ENCODE results near the gene TWIST1.

Gene TWIST1

GRCh38 chr7:19113002-19113350, 4.5 kb downstream of the TWIST1 start:
- DNase-seq (ENCODE audit: low read depth) = no peak

- no peak for DNase-seq (ENCODE audit: low read depth)
These were observed 5.0 kb downstream of the TWIST1 start for GRCh38 chr7:19112274-19113001.

GRCh38 chr7:19111474-19112273, 5.8 kb downstream of the TWIST1 start:
- no peak for DNase-seq (ENCODE audit: low read depth)

- DNase-seq (ENCODE audit: low read depth) = no peak
These were observed 6.7 kb downstream of the TWIST1 start for GRCh38 chr7:19110776-19111175.

- DNase-seq (ENCODE audit: low read depth) = no peak
These were observed 7.3 kb downstream of the TWIST1 start for GRCh38 chr7:19110026-19110730.

- no peak for DNase-seq (ENCODE audit: low read depth)
These were observed 8.2 kb downstream of the TWIST1 start for GRCh38 chr7:19109000-19109946.

- no peak for DNase-seq (ENCODE audit: low read depth)
These were observed 9.9 kb downstream of the TWIST1 start for GRCh38 chr7:19107356-19108146.

GRCh38 chr7:19107081-19107355, 10.4 kb downstream of the TWIST1 start:
- DNase-seq (ENCODE audit: low read depth) = no peak

- DNase-seq (ENCODE audit: low read depth) = no peak
These were observed 11.0 kb downstream of the TWIST1 start for GRCh38 chr7:19106241-19107080.

- DNase-seq (ENCODE audit: low read depth) = no peak
These were observed 11.9 kb downstream of the TWIST1 start for GRCh38 chr7:19105546-19105945.

GRCh38 chr7:19104811-19105210, 12.6 kb downstream of the TWIST1 start:
- DNase-seq (ENCODE audit: low read depth) = no peak

- no peak for DNase-seq (ENCODE audit: low read depth)
These were observed 14.6 kb downstream of the TWIST1 start for GRCh38 chr7:19102884-19103283.

GRCh38 chr7:19101909-19102308, 15.5 kb downstream of the TWIST1 start:
- no peak for DNase-seq (ENCODE audit: low read depth)

- DNase-seq (ENCODE audit: low read depth) = no peak
These were observed 16.0 kb downstream of the TWIST1 start for GRCh38 chr7:19101472-19101871.

- no peak for DNase-seq (ENCODE audit: low read depth)
These were observed 17.5 kb downstream of the TWIST1 start for GRCh38 chr7:19099924-19100323.

GRCh38 chr7:19099194-19099593, 18.2 kb downstream of the TWIST1 start:
- no peak for DNase-seq (ENCODE audit: low read depth)

GRCh38 chr7:19098510-19098909, 18.9 kb downstream of the TWIST1 start:
- DNase-seq (ENCODE audit: low read depth) = no peak

- DNase-seq (ENCODE audit: low read depth) = no peak
These were observed 20.0 kb downstream of the TWIST1 start for GRCh38 chr7:19097165-19098055.

GRCh38 chr7:19095353-19095860, 22.0 kb downstream of the TWIST1 start:
- DNase-seq (ENCODE audit: low read depth) = no peak
